Left cardiac atrium (tissue), 4 donors: ENCODE data around the gene TMEM175. TPM values are rescaled to one million over a fixed set of nuclear protein-coding genes. Genes with fewer than 3 reads are reported as not detected.
A peak's percentile ranks its signal among the peaks of the same experiment; 100 is the strongest.

Experiments used
- ATAC-seq, 2 donors: fragments of 200-7000 bp; cut with Tn5 transposase; one replicate each; pipeline ENCODE4 v1.9.1; 2020; ENCODE audit warnings: mild to moderate bottlenecking in 2 of 2, moderate library complexity in 2 of 2
- DNase-seq: peaks from one replicate; pipeline ENCODE4 v3.0.0-alpha.2; 2020
- intact Hi-C, 2 donors: fragments of 100-400 bp; cut with DNase I; formaldehyde crosslinking; loops; one replicate each; pipeline versions ENCODE4 v1.14.1 to v1.15.1; 2022 to 2023
- total RNA-seq, 2 donors: library from RNA; stranded (reverse); fragmentation: NEBNext Ultra II Directional; extraction: Animal tissue kit (Norgen Biotek cat#: 25700); gene quantifications; one replicate each; pipeline ENCODE4 v1.2.1, GENCODE V29; 2021
- donor health status: DM: no; HTN: yes; CAD: no.
- donor health status: DM: no; HTN: yes; CAD: no; lungs with severe emphysema.
- donor health status: DM: yes; HTN: yes; CAD: no.
- donor health status: Dilated cardiomyopathy.

The TMEM175 gene
- total RNA-seq, 2 donors from 2014 or later = 17.9 to 20.7 TPM

DNA sequence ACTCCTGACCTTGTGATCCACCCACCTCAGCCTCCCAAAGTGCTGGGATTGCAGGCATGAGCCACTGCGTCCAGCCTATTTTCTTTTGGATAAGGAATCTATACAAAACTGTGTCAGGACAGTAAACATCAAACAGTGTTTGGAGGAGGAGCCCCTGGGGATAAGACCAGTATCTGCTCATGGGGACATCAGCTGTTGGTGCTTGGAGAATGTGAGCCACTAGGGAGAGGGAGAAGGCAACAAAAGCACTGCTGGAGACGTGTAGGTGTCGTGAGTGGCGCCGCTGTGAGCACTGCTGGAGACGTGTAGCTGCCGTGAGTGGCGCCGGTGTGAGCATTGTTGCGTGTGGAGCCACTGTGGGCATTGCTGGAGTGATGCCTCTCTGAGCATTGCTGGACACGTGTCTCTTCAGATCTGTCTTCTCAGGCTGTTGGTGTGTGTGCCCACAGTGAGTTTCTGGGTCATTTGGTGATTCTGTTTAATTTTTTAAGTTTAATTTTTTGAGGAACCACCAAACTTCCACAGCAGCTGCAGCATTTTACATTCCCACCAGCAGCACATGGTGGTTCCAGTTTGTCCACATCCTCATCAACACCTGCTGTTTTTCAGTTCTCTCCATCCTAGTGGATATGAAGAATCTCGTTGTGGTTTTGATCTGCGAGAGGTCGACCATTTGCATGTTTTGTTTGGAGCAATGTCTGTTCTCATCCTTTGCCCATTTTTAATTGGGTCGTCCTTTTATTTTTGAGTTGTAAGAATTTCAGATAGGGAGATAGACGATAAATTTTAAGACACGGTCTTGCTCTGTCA lies 22.2 kb downstream of the TMEM175 start:
- DNase-seq (no peak), ATAC-seq (no peak)
- intact Hi-C loops = no loop called here

DNA sequence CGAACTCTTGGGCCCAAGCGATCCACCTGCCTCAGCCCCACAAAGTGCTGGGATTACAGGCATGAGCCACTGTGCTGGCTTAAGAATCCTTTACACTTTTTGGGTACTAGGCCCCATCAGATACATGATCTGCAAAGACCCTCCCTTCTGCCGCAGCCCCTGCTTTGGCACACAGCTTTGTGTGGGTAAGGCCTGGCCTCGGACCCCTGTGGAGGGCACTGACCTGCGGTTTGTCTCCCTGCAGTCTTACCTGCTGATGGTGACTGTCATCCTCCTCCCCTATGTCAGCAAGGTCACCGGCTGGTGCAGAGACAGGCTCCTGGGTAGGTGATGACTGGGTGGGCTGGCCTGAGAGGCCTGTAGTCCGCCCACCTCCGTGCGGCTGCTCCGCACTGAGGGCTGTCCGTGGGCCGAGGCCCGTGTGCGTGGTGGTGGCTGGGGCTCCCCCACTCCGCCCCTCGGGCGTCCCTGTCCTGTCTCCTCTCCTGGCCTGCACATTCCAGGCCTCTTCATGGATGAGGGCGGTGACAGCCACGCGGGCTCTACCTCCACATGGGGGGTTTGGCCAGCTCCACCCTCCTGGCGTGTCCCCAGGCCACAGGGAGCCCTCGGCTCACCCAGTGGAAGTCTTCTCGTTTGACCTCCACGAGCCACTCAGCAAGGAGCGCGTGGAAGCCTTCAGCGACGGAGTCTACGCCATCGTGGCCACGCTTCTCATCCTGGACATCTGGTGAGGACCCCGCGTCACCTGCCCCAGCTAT lies 23.1 kb downstream of the TMEM175 start:
- ATAC-seq = no peak
- intact Hi-C loops = no loop called here
- DNase-seq = no peak

DNA sequence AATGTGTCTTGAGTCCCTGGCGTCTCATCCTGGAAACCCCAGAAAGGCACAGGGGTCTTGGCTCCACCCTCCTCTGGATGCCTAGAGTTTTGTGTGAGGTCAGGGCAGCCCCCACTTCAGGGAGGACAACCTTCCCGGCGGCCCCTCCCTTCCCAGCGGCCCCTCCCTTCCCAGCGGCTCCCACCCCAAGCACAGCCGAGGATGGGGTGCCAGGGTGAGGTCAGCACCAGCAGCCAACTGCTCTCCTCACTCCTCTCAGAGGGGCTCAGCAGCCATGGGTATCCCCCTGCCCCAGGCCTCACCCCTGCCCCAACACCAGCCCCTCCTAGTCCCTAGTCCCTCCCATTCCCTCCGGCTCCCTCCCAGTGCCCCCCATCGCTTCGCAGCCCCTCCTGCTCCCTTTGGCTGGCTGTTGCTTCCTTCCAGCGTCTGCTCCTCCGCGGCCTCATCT lies 23.7 kb downstream of the TMEM175 start:
- DNase-seq = no peak
- no peak for ATAC-seq
- intact Hi-C loops = no loop called here

DNA sequence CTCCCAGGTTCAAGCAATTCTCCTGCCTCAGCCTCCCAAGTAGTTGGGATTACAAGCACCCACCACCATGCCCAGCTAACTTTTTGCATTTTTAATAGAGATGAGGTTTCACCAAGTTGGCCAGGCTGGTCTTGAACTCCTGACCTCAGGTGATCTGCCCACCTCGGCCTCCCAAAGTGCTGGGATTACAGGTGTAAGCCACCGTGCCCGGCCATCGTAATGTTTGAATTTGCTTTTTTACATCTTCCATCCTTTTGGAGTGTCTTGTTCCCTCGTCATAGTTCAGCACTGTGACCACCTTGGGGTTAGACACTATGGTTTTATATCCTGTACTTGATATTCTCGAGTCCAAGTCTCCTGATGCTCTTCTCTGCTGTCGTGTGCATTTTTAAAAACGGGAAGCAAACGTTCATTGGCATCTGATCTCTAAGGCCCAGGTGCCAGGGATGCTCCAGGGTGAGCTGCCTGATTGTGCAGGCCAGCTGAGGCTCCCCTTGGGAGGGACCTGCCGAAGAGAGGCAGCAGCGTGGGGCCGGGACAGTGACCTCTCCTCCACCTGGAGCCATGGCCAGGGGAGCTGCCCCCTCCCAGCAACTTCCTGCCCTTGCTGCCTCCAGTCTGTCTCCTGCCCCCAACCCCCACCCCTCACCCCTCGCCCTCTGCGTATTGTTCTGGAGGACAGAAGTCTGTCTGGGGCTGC lies 24.4 kb downstream of the TMEM175 start:
- no peak for ATAC-seq
- DNase-seq = no peak
- intact Hi-C loops = no loop called here

DNA sequence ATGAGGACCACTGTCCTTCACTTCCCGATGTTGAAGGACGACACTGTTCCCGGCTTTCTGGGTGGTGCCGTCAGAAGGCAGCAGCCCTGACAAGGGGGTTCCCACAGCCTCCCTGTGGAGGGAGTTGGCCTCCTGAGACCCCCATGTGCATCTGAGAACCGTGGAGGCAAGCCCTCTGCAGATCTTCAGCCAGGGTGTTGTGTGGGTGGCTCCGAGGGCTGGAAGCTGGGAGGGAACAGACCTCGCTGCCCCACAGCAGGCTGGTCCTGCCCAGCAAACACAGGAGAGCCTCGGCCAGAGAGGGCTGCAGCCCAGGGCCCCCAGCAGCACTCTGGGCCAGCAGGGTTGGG lies 24.9 kb downstream of the TMEM175 start:
- DNase-seq (no peak), ATAC-seq (no peak)
- intact Hi-C loops = no loop called here

DNA sequence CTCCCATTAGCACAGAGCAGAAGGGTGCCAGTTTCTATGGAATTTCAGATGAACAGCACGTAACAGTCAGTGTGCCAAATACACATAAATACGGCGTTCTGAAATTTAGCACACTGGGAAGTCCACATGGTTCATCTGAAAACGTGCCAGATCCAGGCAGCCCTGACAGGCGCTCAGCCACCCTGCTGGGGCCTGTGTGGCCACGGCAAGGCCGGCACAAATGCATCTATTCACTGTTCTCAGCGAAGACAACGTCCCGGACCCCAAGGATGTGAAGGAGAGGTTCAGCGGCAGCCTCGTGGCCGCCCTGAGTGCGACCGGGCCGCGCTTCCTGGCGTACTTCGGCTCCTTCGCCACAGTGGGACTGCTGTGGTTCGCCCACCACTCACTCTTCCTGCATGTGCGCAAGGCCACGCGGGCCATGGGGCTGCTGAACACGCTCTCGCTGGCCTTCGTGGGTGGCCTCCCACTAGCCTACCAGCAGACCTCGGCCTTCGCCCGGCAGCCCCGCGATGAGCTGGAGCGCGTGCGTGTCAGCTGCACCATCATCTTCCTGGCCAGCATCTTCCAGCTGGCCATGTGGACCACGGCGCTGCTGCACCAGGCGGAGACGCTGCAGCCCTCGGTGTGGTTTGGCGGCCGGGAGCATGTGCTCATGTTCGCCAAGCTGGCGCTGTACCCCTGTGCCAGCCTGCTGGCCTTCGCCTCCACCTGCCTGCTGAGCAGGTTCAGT lies 25.5 kb downstream of the TMEM175 start:
- intact Hi-C loops = no loop called here
- no peak for ATAC-seq
- no peak for DNase-seq

DNA sequence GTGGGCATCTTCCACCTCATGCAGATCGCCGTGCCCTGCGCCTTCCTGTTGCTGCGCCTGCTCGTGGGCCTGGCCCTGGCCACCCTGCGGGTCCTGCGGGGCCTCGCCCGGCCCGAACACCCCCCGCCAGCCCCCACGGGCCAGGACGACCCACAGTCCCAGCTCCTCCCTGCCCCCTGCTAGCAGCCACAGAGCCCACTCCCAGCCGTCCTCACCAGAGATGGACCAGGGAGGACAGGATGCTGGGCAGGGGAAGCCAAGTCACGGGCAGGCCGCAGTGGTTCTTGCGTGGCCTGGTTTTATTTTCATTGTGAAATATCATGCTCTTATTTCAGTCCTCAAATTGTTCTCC lies 26.0 kb downstream of the TMEM175 start:
- DNase-seq (no peak), ATAC-seq (no peak)
- intact Hi-C loops = no loop called here

DNA sequence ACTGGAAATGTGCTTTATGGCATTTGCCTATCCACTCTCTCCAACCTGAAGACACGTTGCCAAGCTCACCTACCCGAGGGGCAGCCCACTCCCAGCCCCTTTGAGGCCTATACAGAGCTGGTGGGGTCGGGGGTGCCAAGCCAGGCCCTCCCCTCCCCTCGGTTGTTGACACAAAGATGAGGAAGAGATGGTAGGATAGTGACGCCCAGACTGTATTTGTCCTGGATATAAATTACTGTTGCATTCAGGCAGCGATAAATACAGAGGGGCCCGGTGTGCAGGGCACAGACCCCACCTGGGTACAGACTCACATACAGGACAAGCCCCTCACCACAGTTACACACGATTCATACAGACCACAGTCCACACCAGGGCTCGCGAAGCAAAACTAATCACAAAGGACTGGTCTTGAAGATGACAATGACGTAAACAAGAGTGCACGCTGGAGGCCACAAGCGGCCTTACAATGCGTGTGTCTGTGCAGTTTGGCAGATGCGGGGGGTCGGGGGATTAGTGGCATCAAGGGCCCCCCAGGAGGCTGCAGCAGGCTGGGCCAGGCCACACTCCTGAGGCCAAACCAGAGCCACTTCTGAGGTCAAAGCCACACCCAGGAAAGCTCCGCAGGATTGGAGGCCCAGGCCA lies 26.6 kb downstream of the TMEM175 start:
- intact Hi-C loops = no loop called here
- no peak for ATAC-seq
- DNase-seq = no peak

DNA sequence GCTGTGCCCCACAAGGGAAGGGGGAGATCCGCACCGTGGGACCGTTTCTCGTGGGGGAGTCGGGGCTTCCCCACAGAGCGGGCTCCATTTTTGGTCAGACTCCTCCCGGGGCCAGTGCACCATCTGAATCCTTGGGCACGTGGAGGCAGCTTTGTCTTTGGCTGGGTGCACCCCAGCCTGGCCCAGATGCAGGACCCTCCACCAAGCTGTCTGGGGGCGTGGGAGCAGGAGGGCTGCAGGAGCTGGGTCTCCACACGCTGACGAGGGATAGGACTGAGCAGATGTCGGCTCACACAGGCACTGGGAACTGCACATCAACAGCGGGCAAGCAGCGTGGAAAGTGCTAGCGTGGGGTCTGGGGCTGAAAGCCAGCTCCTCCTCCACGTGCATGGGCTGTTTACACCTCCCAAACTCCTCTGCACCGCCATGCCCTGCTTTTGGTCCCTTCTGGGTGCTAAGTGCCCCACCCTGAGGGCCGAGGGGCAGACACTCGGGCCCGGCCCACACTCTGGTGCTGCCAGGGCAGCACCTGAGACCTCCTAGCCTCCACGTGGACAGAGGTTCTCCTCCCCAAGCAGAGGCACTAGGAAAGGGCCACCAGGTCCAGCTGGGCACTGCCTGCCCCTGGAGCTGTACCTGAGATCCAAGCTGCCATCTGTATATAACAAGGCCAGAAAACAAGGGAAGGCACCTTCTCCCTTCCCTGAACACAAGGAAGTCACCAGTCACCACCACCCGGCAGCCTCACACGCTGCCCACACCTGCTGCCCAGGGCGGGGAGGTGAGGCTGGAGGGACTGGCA lies 27.3 kb downstream of the TMEM175 start:
- intact Hi-C loops = no loop called here
- DNase-seq = no peak

DNA sequence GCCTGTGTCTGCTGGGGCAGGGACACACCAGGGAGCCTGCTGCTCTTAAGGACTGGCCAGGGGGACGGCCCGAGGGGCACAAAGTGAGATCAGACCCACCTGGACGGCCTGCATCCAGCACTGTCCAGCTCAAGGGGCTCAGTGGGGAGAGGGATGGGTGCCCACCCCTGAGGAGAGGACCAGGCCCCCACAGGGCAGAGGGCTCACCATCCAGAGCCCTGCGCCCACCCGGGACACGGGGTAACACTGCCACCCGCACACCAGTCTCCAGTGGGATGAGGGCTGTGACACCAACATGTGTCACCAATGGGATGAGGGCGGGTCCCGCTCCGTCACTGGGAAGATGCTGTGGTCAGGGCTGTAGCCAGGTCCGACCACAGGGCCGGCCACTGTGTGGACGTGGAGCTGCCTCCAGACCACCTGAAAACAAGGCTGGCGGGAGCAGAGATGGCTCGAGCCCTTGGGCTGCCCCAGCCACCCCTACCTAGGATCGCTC lies 27.9 kb downstream of the TMEM175 start:
- DNase-seq = no peak
- intact Hi-C loops = no loop called here
- ATAC-seq = peak; percentile 1 to 6

More for the DNA sequence above, 27.3 kb downstream of the TMEM175 start:
- ATAC-seq = no peak

DNA sequence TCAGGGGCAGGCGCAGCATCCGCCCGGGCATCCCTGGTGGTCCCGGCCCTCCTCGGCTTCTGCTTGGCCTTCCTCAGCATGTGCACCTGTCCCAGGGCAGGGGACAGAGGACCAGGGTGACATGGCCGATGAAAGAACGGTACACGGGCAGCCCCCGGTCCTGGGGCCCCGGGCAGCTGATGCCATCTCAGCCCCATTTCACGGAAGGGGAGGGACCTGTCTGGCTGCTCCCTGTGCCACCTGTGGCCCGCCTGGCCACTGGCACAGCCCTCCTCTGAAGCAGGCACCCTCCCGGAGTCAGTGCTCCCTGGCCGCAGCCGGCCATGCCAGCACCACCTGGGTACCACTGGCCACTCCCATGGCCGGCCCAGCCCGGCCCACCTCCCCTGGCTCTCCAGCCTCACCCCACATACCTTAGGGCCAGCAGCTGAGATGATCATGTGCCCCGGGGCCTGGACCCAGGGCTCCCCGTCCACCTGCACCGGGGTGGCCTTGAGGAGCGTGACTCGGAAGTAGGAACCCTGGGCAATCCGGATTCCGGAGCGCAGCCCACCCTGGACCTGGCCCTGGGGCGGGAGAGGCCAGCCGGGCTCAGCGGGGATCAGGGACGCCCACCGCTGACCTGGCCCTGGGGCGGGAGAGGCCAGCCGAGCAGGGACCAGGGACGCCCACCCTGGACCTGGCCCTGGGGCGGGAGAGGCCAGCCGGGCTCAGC lies 28.5 kb downstream of the TMEM175 start:
- intact Hi-C loops = no loop called here
- DNase-seq (no peak), ATAC-seq (no peak)

DNA sequence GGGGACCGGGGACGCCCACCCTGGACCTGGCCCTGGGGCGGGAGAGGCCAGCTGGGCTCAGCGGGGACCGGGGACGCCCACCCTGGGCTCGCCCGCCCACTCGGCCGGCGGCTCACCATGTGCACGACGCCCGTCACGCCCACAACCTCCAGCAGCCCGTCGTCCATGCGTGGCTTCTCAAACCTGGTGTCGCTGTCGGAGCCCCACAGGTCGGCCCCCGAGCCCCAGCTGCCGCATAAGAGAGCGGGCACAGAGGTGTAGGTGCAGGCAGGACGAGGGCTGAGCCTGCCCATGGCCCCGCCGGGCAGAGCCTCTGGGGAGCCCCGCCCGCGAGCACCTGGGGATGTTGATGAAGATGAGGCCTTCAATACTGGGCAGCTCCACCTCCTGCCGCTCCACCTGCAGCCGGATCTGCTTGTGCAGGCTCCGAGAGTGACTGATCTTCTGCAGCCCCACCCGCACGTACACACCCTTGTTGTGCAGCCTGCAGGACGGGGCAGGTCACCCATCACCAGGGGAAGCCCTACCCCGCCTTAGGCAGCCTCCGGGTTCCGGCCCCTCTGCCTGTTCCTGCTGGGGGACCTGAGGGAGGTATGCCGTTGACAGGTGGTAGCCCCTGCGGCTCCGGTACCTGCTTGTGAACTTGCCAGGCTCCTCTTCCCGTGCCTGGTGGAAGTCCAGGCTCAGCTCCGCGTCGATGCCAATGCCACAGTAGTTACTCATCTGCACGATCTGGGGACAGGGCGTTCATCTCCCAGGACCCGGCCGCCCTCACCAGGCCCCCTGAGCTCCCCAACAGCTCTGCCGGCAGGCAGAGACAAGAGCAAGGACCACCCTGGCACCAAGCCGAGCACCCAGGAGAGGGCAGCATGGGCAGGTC lies 29.3 kb downstream of the TMEM175 start:
- no peak for DNase-seq
- no peak for ATAC-seq
- intact Hi-C loops = no loop called here

DNA sequence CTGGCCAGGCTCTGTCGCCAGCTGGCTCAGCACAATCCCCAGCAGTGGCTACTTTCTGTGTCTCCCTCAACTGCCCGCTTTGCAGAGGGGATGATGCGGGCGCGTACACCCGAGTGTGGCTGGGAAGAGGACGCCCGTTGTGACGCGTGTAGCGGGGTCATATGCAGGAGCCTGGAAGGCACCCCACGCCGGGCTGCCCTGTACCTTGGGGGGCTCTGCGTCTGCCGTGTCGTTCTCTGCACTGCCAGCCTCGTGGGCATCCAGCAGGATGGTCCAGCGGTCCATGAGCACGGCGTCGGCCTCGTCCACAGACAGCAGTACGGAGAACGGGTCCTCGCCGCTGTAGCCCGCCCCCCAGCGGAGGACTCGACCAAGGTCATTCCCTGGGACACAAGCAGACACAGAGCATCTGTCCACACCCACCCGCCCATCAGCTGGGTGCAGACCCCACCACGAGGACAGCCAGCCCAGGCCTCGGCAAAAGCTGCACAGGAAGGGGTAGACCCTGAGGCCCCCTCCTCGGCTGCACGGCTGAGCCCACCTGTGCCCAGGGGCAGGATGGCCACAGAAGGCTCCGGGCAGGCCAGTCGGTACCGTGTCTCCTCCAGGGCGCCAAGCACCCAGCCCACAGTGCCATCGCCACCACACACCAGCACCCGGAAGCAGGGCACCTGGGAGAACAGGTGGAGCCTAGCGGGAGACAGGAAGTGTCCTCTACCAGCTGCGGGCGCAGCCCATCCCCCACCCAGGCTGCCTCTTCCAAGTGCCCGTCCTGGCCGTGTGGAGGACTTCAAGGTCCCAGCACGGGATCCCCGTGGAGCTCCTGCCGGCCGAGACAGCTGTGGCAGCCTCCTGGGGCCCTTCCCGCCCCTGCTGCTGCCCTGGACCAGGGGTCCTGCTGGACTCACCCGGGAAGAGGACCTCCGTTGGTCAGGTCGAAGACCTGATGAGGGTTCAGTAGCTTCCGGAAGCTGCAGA lies 30.3 kb downstream of the TMEM175 start:
- intact Hi-C loops = no loop called here

DNA sequence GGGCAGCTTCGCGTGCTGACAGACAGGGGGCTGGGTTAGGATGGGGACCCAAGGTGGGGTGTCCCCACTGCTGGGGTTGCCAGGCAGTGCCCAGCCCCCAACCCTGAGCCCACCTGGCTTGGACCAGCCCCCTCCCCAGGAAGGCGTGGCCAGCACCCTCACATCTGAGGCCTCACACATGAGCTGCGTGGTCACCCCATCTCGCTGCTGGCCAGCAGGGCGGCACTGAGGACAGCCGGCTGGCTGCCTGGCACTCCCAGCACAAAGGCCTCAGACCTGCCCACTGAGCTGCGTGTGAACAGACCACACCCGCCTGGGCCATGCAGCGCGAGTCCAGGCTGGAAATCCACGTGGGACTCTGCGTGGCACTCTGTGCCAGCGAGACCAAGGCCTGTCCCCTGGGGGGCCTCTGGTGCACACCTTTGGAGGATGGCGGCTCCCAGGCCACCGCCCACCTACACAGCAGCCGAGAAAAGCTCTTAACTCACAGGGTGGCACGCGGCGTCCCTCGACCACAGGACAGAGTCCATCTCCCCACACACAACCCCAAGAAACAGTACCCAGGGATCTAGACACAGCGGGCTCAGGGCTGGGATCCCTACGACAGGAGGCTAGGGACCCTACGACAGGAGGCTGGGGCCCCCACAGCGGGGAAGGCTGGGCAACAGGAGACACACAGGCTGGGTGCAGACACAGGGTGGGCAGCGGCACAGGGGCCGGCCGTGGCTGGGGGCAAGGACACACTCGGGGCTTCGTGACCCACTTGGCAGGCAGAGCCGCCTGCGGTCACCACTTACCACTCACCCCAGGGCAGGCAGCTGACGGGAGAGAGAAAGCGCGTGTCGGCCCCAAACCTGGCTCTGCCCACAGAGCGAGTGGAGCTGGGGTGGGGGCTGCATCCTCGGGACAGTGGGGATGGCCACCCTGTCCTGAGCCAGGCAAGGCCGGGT lies 31.3 kb downstream of the TMEM175 start:
- DNase-seq (peak; percentile 11), ATAC-seq (no peak)
- intact Hi-C loops = no loop called here

More for the DNA sequence above, 30.3 kb downstream of the TMEM175 start:
- ATAC-seq (no peak), DNase-seq (no peak)
